CD4-positive, alpha-beta T cell (primary cell): Measurements from ENCODE around the gene SENP6. TPM values are rescaled to one million over a fixed set of nuclear protein-coding genes. Genes with fewer than 3 reads are reported as not detected.

Experiments used
- ATAC-seq: fragments of 200-7000 bp; cut with Tn5 transposase; one replicate; pipeline ENCODE4 v1.10.0; 2022; ENCODE audit warnings: mild to moderate bottlenecking; ENCODE audit not compliant: poor library complexity
- CTCF ChIA-PET: fragments of 350-600 bp; sonication (Branson Sonifier 250); formaldehyde crosslinking; loops from one replicate; lab custom pipeline; 2021; ENCODE audit warnings: antibody characterized with exemption, inconsistent platforms; lab: Charles Lee
- POLR2A ChIA-PET: fragments of 350-600 bp; sonication (Branson Sonifier 250); formaldehyde crosslinking; loops from one replicate; lab custom pipeline; 2021; ENCODE audit warnings: antibody characterized with exemption, inconsistent platforms; lab: Charles Lee
- DNase-seq, 14 experiments: peaks; one replicate each; pipeline ENCODE4 v3.0.0-alpha.2; 2013 to 2020; ENCODE audit warnings: mixed read lengths in 2 of 14
- H3K27ac ChIP-seq, 2 donors: one replicate each; pipeline versions ENCODE4 v1.5.1 to v1.7.0; 2013; ENCODE audit warnings: low read length in 2 of 2, low read depth in 1 of 2, mild to moderate bottlenecking in 1 of 2
- H3K27me3 ChIP-seq, 2 experiments: 1 replicate in 1 of 2; 2 replicates in 1 of 2; pipeline versions ENCODE4 v1.6.1 to v1.7.0; 2013; ENCODE audit warnings: low read length in 2 of 2, control low read depth in 1 of 2, mild to moderate bottlenecking in 1 of 2, moderate library complexity in 1 of 2; ENCODE audit not compliant: insufficient read depth in 2 of 2, control insufficient read depth in 1 of 2
- H3K36me3 ChIP-seq: one replicate; pipeline ENCODE4 v1.6.1; 2013; ENCODE audit warnings: low read length, control low read depth; ENCODE audit not compliant: insufficient read depth
- H3K4me1 ChIP-seq: one replicate; pipeline ENCODE4 v1.6.1; 2013; ENCODE audit warnings: low read length, control low read depth; ENCODE audit not compliant: insufficient read depth
- H3K4me3 ChIP-seq: one replicate; pipeline ENCODE4 v1.5.1; 2013; ENCODE audit warnings: mild to moderate bottlenecking, low read length, moderate library complexity
- H3K9me3 ChIP-seq, 2 experiments: 1 replicate in 1 of 2; 2 replicates in 1 of 2; pipeline versions ENCODE4 v1.6.1 to v1.7.0; 2013; ENCODE audit warnings: low read length in 2 of 2, mild to moderate bottlenecking in 2 of 2, control low read depth in 1 of 2, moderate library complexity in 1 of 2; ENCODE audit not compliant: control insufficient read depth in 1 of 2, insufficient read depth in 1 of 2
- H3K27ac Mint-ChIP-seq: one replicate; pipeline ENCODE4 v1.8.0; 2020; ENCODE audit warnings: mixed read lengths
- H3K27me3 Mint-ChIP-seq: one replicate; pipeline ENCODE4 v1.8.0; 2021; ENCODE audit warnings: mixed read lengths
- H3K36me3 Mint-ChIP-seq: one replicate; pipeline ENCODE4 v1.8.0; 2021; ENCODE audit warnings: low read depth, mixed read lengths
- H3K4me1 Mint-ChIP-seq: one replicate; pipeline ENCODE4 v1.8.0; 2021; ENCODE audit warnings: low read depth, mixed read lengths
- H3K4me3 Mint-ChIP-seq: one replicate; pipeline ENCODE4 v1.8.0; 2020; ENCODE audit warnings: mild to moderate bottlenecking, mixed read lengths
- H3K9me3 Mint-ChIP-seq: one replicate; pipeline ENCODE4 v1.8.0; 2020; ENCODE audit warnings: mixed read lengths
- CTCF ChIP-seq: fragments of 200-600 bp; IDR thresholded peaks from one replicate; pipeline ENCODE4 v1.8.0; 2022; ENCODE audit warnings: antibody characterized with exemption, mild to moderate bottlenecking
- intact Hi-C, 2 experiments: fragments of 100-400 bp; cut with DNase I in 1 of 2; cut with micrococcal nuclease in 1 of 2; formaldehyde crosslinking; loops; one replicate each; pipeline versions ENCODE4 v1.15.1 to v1.9.0; 2023 to 2025; cut with DNase I, micrococcal nuclease
- total RNA-seq, 174 experiments: library from RNA in 2 of 174; stranded (reverse) in 2 of 174; gene quantifications; one replicate each; pipeline ENCODE4 v1.2.3 and lab custom pipeline; 2021 to 2026

The SENP6 gene
- total RNA-seq, 2 experiments from 2014 or later = 82.0 to 94.8 TPM

GRCh38 chr6:75766387-75766786, 164.7 kb downstream of the SENP6 start:
- Mint-ChIP-seq H3K4me1 (no peaks in the 10 kb centered on the region), H3K27ac (no peak overlapping the region), H3K36me3 (no peaks in the 10 kb centered on the region), H3K4me3 (no peak overlapping the region), H3K9me3 (no peaks in the 10 kb centered on the region), H3K27me3 (peaks cover 18% of the 10 kb centered on the region)
- H3K9me3 ChIP-seq = no peaks in the 10 kb centered on the region
- ATAC-seq (no peak), DNase-seq (no peak)
- no peaks in the 10 kb centered on the region for H3K27me3 ChIP-seq
- no peaks in the 10 kb centered on the region for H3K4me1 ChIP-seq
- TF ChIP-seq CTCF = no peak
- POLR2A ChIA-PET = no interaction called here
- H3K36me3 ChIP-seq = no peaks in the 10 kb centered on the region
- no peak overlapping the region for H3K4me3 ChIP-seq
- CTCF ChIA-PET = no interaction called here
- intact Hi-C loops = no loop called here
- no peak overlapping the region for H3K27ac ChIP-seq

Other genes starting within 250 kb of the SENP6 start
- under 1 TPM in 1 of 2 experiments, not detected in 1; 0.06 TPM for gene FILIP1, start 108.1 kb upstream of the SENP6 start, total RNA-seq
- gene MYO6, start 147.4 kb downstream of the SENP6 start, total RNA-seq = 1 to 10 TPM in 1 of 2 experiments, under 1 TPM in 1; 0.85 to 1.1 TPM